SJCRH30 (cell line): ENCODE data around the gene GATA2. TPM values are rescaled to one million over a fixed set of nuclear protein-coding genes. Genes with fewer than 3 reads are reported as not detected.

Source experiments
- DNase-seq, 2 experiments: peaks; one replicate each; pipeline ENCODE4 v3.0.0-alpha.2; 2015 to 2020
- H3K27ac ChIP-seq: fragments of 250-450 bp; sonication (Bioruptor Pico); 2 replicates; pipeline ENCODE4 v1.5.1; 2020; ENCODE audit warnings: mild to moderate bottlenecking, moderate library complexity
- H3K27me3 ChIP-seq: fragments of 250-450 bp; sonication (Bioruptor Pico); 2 replicates; pipeline ENCODE4 v1.5.1; 2020; ENCODE audit warnings: mild to moderate bottlenecking, moderate library complexity
- H3K36me3 ChIP-seq: fragments of 250-450 bp; sonication (Bioruptor Pico); 2 replicates; pipeline ENCODE4 v1.5.1; 2020; ENCODE audit warnings: mild to moderate bottlenecking, moderate library complexity
- H3K4me1 ChIP-seq: fragments of 250-450 bp; sonication (Bioruptor Pico); 2 replicates; pipeline ENCODE4 v1.5.1; 2020; ENCODE audit warnings: mild to moderate bottlenecking, moderate library complexity
- H3K4me3 ChIP-seq: fragments of 250-450 bp; sonication (Bioruptor Pico); 2 replicates; pipeline ENCODE4 v1.5.1; 2020; ENCODE audit warnings: mild to moderate bottlenecking, moderate library complexity
- H3K9me3 ChIP-seq: fragments of 250-450 bp; sonication (Bioruptor Pico); replicated peaks from 2 replicates; pipeline ENCODE4 v1.5.1; 2020; ENCODE audit warnings: mild to moderate bottlenecking, moderate library complexity
- total RNA-seq: library from RNA; depleted of rRNA; stranded (reverse); fragments of >200 nt; shearing (Covaris generic); gene quantifications from 2 replicates; pipeline ENCODE4 v1.2.3, GENCODE V29; 2014

GATA2 gene
- total RNA-seq, 1 experiment from 2014 or later = 17.1 TPM

- Histone ChIP-seq H3K9me3 (no peaks in the 10 kb centered on the region; the same call in 1 of the 2 replicates), H3K4me3 (peak overlapping the region; percentile 81), H3K27me3 (no peaks in the 10 kb centered on the region), H3K36me3 (peaks cover 22% of the 10 kb centered on the region), H3K4me1 (peaks cover 30% of the 10 kb centered on the region), H3K27ac (peak overlapping the region; percentile 82)
- DNase-seq = peak; percentile 92 to 95
Measured at GRCh38 chr3:128487813-128488635, 5.0 kb downstream of the GATA2 start.

DNA sequence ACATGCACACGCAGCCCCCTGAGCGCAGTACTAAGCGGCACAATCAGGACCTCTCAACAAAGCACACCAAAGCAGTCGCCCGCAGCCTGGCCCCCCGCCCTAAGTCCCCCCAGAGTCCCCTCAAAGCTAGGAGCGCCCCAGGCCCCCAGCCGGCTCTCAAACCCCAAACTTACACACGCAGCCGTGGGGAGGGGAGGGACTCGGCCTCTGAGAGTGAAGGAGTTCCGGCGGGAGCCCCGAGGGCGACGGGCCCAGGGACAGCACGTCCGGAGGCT lies 5.5 kb downstream of the GATA2 start:
- Histone ChIP-seq H3K4me3 (peak overlapping the region; percentile 81), H3K27ac (peak overlapping the region; percentile 82), H3K36me3 (peaks cover 22% of the 10 kb centered on the region), H3K27me3 (no peaks in the 10 kb centered on the region), H3K4me1 (peaks cover 34% of the 10 kb centered on the region), H3K9me3 (no peaks in the 10 kb centered on the region; the same call in 1 of the 2 replicates)
- DNase-seq = no peak

DNA sequence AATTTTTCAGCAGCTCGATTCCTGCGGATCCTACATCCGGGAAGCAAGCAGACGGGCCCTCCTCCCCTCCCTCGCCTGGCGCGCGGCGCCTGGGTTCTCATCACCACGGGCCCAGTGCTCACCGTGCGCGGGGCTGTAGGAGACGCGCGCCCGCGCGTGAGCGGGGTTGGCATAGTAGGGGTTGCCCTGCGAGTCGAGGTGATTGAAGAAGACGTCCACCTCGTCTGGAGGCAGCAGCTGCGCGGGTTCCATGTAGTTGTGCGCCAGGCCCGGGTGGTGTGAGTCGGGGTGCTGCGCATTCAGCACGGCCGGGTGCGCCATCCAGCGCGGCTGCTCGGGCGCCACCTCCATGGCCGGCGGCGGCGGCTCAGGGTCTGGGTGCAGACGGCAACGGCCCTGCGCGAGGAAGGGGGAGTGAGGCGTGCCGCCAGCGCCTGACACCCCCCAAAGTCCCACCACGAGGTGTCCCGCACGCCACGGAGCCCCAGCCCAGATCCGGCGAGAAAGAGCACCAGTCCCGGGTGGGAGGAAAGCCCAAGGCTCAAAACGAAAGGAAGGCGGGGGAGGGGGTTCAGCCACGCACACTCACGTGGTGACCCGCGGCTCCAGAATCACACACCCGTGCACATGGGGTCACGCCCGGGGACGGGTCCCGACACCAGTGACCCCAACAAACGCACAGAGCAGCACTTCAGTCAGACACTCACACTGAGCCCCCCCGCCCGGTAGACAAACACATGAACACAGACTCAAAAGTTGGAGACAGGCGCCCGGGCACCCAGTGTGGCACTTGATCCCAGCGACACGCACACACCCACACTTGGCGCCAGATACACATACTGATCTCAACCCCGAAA lies 6.1 kb downstream of the GATA2 start:
- peaks cover 38% of the 10 kb centered on the region for H3K4me1 ChIP-seq
- H3K27me3 ChIP-seq = no peaks in the 10 kb centered on the region
- H3K27ac ChIP-seq = peak overlapping the region; percentile 82
- H3K9me3 ChIP-seq = no peaks in the 10 kb centered on the region; the same call in 1 of the 2 replicates
- peaks cover 22% of the 10 kb centered on the region for H3K36me3 ChIP-seq
- peak overlapping the region; percentile 81 for H3K4me3 ChIP-seq
- peak in 1 of 2 experiments; percentile 63 for DNase-seq

DNA sequence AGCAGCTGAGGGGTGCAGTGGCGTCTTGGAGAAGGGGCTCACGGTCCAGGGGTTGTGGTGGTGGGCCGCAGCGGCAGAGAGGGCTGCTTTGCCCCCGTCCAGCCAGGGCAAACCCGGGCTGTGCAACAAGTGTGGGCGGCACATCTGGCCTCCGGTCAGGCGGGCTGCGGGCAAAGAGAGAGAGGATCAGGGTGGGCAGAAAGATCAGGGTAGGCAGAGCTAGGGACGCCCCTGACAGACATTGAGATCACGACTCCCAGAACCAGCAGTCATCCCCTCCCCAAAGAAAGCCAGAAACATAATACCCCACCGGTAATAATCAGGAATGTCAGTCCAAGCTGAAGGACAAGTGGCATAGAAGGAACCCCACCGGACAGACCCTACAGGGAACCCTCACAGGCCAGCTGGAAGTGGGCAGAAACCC lies 6.8 kb downstream of the GATA2 start:
- H3K9me3 ChIP-seq = no peaks in the 10 kb centered on the region
- no peaks in the 10 kb centered on the region for H3K27me3 ChIP-seq
- H3K4me1 ChIP-seq = peaks cover 41% of the 10 kb centered on the region
- peak overlapping the region; percentile 82 for H3K27ac ChIP-seq
- peaks cover 22% of the 10 kb centered on the region for H3K36me3 ChIP-seq
- DNase-seq = peak in 1 of 2 experiments; percentile 62
- H3K4me3 ChIP-seq = peak overlapping the region; percentile 81

- Histone ChIP-seq H3K27me3 (no peaks in the 10 kb centered on the region), H3K4me1 (peaks cover 48% of the 10 kb centered on the region), H3K9me3 (no peaks in the 10 kb centered on the region), H3K27ac (peak overlapping the region; percentile 82), H3K36me3 (peaks cover 29% of the 10 kb centered on the region), H3K4me3 (peak overlapping the region; percentile 81)
- no peak for DNase-seq
Measured at GRCh38 chr3:128485282-128486204, 7.5 kb downstream of the GATA2 start.

DNA sequence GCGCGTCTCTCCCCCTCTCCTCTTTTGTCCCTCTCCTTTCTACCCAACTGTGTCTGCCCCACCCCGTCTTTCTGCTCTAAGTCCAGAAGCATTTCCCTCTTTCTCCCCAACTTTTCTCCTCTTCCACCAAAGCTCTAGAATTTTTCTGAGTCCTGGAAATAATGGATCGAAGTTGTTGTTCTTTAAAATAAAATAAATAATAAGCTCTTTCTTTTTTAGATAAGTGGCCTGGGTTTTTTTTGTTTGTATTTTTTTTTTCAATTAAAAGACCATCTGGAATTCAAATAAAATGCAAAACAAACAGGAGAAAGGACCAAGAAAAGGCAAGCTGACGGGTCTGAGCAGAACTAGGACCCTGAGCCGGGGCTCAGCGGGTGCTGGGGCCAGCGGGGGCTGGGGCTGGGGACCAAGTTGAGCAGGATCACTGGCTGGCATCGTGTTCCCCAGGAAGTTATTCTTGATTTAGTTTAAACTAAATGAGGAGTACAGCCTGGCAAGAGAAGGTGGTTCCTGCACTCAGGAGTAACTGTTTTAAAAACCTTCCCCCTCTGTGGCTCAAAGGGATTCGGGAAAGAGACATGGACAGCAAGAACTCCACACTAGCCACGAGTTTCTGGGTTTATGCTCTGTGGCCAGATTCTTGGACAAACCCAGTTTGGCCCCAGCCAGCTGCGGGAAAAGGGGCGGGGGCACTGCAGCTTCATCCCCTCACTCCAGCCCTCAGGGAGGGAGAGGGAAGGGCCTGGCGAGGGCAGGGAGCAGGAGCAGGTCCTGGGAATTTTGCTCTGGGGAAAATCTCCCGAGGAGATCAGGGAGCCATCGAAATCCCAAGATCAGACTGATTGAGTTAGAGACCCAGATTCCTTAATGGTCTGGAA lies 8.4 kb downstream of the GATA2 start:
- peaks cover 48% of the 10 kb centered on the region for H3K4me1 ChIP-seq
- H3K27ac ChIP-seq = no peak overlapping the region; the same call in 1 of the 2 replicates
- H3K36me3 ChIP-seq = peaks cover 38% of the 10 kb centered on the region
- no peaks in the 10 kb centered on the region for H3K27me3 ChIP-seq
- H3K4me3 ChIP-seq = no peak overlapping the region
- no peak for DNase-seq
- H3K9me3 ChIP-seq = no peaks in the 10 kb centered on the region

DNA sequence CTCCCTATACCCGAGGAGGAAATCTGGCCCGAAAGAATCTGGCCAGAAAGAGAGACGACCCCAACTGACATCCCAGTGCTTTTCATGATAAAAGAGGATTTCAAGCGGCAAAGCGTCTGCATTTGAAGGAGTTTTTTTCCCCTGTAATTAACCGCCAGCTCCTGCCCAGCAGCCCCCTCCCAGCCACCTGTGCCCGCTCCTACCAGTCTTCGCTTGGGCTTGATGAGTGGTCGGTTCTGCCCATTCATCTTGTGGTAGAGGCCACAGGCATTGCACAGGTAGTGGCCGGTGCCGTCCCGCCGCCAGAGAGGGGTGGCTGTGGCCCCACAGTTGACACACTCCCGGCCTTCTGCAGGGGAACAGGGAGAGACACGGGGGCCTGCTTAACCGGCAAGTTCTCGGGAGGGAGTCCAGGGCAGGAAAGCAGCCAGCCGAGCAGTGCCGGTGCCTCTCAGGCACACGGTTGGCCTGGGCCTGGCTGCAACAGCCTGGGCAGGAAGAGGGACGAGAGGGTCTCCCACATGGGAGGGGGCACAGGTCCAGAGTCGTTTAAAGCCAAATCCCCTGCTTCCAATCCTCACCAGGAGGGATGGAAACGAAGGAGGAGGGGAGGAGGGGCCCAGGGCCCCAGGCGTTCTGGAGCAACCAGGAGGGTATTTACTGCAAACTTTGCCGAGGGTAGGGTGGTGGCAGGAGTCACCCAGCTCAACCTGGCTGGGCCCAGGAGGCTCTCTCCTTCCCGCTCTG lies 9.2 kb downstream of the GATA2 start:
- H3K4me1 ChIP-seq = peaks cover 48% of the 10 kb centered on the region

DNA sequence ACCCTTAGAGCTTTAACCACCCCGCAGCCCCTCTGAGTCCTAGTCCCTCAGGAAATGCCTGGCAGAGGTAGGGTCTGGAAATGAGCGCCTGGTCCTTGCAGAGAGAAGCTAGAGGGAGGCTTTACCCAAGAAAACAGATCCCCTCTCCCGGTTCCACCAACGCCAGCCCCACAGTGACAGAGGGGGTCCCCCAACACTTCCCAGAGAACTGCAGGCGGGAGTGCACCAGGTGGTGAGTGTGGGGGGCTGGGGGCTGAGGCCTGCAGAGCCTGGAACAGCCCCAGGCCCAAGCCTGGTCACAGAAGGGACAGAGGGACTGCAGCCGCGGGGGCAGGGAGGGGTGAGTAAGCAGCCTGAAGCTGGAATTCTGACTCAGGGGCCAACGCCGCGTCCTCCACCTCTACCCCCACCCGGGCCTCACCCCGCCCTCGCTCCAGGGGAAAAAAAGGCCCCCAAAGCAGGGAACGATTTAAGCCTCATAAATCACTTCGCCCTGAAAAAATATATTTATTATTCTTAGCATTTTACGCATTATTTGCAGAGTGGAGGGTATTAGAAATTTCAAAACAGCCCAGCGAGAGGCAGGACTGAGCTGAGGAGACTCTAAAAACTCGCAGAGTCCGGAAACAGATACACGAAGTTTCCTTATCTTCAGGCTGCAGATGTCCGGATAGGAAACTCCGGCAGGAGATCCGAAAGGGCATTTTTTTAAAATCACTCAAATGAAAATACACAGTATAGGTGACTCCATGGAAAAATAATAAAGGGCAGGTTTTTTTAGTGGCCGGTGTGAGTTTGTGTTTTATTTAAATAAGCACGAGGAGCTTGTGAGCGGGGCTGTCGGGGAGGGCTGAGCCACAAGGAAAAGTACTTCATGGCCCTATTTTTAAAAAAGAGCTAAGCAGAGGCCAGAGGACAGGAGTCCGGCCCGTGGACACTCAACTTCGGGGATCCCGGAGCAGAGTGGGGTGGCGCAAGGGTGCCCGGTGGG lies 10.0 kb downstream of the GATA2 start:
- Histone ChIP-seq H3K4me1 (peaks cover 48% of the 10 kb centered on the region), H3K27me3 (no peaks in the 10 kb centered on the region), H3K36me3 (peaks cover 53% of the 10 kb centered on the region), H3K9me3 (no peaks in the 10 kb centered on the region), H3K27ac (peak overlapping the region; percentile 63), H3K4me3 (peak overlapping the region; percentile 28)
- DNase-seq = peak; percentile 71 to 76

More for the DNA sequence above, 9.2 kb downstream of the GATA2 start:
- DNase-seq = no peak
- Histone ChIP-seq H3K9me3 (no peaks in the 10 kb centered on the region), H3K27me3 (no peaks in the 10 kb centered on the region), H3K27ac (peak overlapping the region; percentile 63; the same call in 1 of the 2 replicates), H3K4me3 (peak overlapping the region; percentile 28), H3K36me3 (peaks cover 46% of the 10 kb centered on the region)

- H3K4me3 ChIP-seq = peak overlapping the region; percentile 12; the same call in 1 of the 2 replicates
- peaks cover 48% of the 10 kb centered on the region for H3K4me1 ChIP-seq
- no peaks in the 10 kb centered on the region for H3K9me3 ChIP-seq
- peak; percentile 61 to 73 for DNase-seq
- peaks cover 53% of the 10 kb centered on the region for H3K36me3 ChIP-seq
- H3K27ac ChIP-seq = peak overlapping the region; percentile 63
- no peaks in the 10 kb centered on the region for H3K27me3 ChIP-seq
Measured at GRCh38 chr3:128482175-128482574, 10.8 kb downstream of the GATA2 start.

GRCh38 chr3:128481438-128481942 lies 11.5 kb downstream of the GATA2 start:
- DNase-seq = peak; percentile 93 to 96
- no peak overlapping the region for H3K4me3 ChIP-seq
- H3K27me3 ChIP-seq = no peaks in the 10 kb centered on the region
- H3K27ac ChIP-seq = peak overlapping the region; percentile 63
- H3K4me1 ChIP-seq = peaks cover 48% of the 10 kb centered on the region
- peaks cover 53% of the 10 kb centered on the region for H3K36me3 ChIP-seq
- no peaks in the 10 kb centered on the region for H3K9me3 ChIP-seq

GRCh38 chr3:128480717-128481437 lies 12.1 kb downstream of the GATA2 start:
- Histone ChIP-seq H3K27me3 (no peaks in the 10 kb centered on the region), H3K9me3 (no peaks in the 10 kb centered on the region), H3K36me3 (peaks cover 47% of the 10 kb centered on the region), H3K4me3 (no peak overlapping the region), H3K27ac (peak overlapping the region; percentile 63), H3K4me1 (peaks cover 44% of the 10 kb centered on the region)
- DNase-seq = no peak
